K562 (cell line): ENCODE data around the gene ALPP. TPM values are rescaled to one million over a fixed set of nuclear protein-coding genes. Genes with fewer than 3 reads are reported as not detected.

ENCODE experiments used
- ATAC-seq: fragments of 200-7000 bp; cut with Tn5 transposase; 3 replicates; pipeline ENCODE4 v1.9.1; 2020; ENCODE audit warnings: moderate library complexity
- BruUV-seq: library from RNA; stranded (reverse); fragments of 400-500 nt; replicated peaks from 2 replicates; lab custom pipeline; 2021; lab: Mats Ljungman, UMichigan
- CTCF ChIA-PET: fragments of 300-600 bp; formaldehyde crosslinking; extraction: SDS; loops from one replicate; lab custom pipeline; 2021; ENCODE audit warnings: low intra/inter-chr PET ratio; lab: Yijun Ruan, JAX
- POLR2A ChIA-PET: fragments of 300-600, 350-650 bp; sonication (Branson Sonifier 250); formaldehyde crosslinking; extraction: SDS; loops from one replicate; lab custom pipeline; 2021; ENCODE audit warnings: antibody characterized with exemption, inconsistent platforms; lab: Yijun Ruan, JAX
- DNase-seq, 4 experiments: peaks; one replicate each; pipeline versions ENCODE4 v3.0.0 to v3.0.0-alpha.2; 2011 to 2018; ENCODE audit warnings: low spot score in 3 of 4, mixed read lengths in 3 of 4; ENCODE audit errors: extremely low read depth in 1 of 4
- FAIRE-seq: peaks from 2 replicates; lab custom pipeline; 2011; peaks lifted over from hg19 to GRCh38; lab: Jason Lieb, UNC
- H2AFZ ChIP-seq: 2 replicates; pipeline ENCODE4 v1.6.0; 2011; ENCODE audit warnings: low read depth, low read length, control low read depth, inconsistent platforms
- H3K27ac ChIP-seq: fragments of 200-600 bp; 3 replicates; pipeline ENCODE4 v1.8.0; 2011; ENCODE audit warnings: low read depth, mild to moderate bottlenecking, control low read depth, inconsistent platforms, low read length, moderate library complexity, mixed read lengths; ENCODE audit errors: extremely low read depth
- H3K27me3 ChIP-seq, 2 experiments: fragments of 300-600 bp in 1 of 2; 2 replicates in 1 of 2; 3 replicates in 1 of 2; pipeline versions ENCODE4 v1.6.0 to v1.8.0; 2011; ENCODE audit warnings: inconsistent platforms in 2 of 2, low read length in 2 of 2, mild to moderate bottlenecking in 1 of 2, mixed read lengths in 1 of 2, moderate library complexity in 1 of 2; ENCODE audit not compliant: control insufficient read depth in 2 of 2, insufficient read depth in 2 of 2
- H3K36me3 ChIP-seq: fragments of 300-600 bp; 3 replicates; pipeline ENCODE4 v1.8.0; 2011; ENCODE audit warnings: mild to moderate bottlenecking, low read length, inconsistent platforms; ENCODE audit not compliant: control insufficient read depth, insufficient read depth
- H3K4me1 ChIP-seq, 2 experiments: fragments of 200-600 bp in 1 of 2; replicated peaks in 1 of 2; 2 replicates in 1 of 2; 3 replicates in 1 of 2; pipeline versions ENCODE4 v1.5.1 to v1.8.0; 2011; ENCODE audit warnings: inconsistent platforms in 2 of 2, low read length in 2 of 2, mild to moderate bottlenecking in 1 of 2, mixed read lengths in 1 of 2, moderate library complexity in 1 of 2; ENCODE audit not compliant: control insufficient read depth in 2 of 2, insufficient read depth in 2 of 2
- H3K4me2 ChIP-seq: 2 replicates; pipeline ENCODE4 v1.6.1; 2011; ENCODE audit warnings: low read length, control low read depth, inconsistent platforms, mixed read lengths; ENCODE audit not compliant: insufficient read depth
- H3K4me3 ChIP-seq: fragments of 200-600 bp; sonication (generic), shearing (Covaris generic); 2 replicates; pipeline ENCODE4 v1.5.1; 2016; ENCODE audit warnings: control low read depth, inconsistent platforms
- H3K79me2 ChIP-seq: fragments of 200-600 bp; 3 replicates; pipeline ENCODE4 v1.8.0; 2011; ENCODE audit warnings: low read length, inconsistent platforms; ENCODE audit not compliant: control insufficient read depth, insufficient read depth
- H3K9ac ChIP-seq, 2 experiments: 2 replicates each; pipeline versions ENCODE4 v1.6.0 to v1.6.1; 2011; ENCODE audit warnings: low read depth in 2 of 2, low read length in 2 of 2, control low read depth in 1 of 2, inconsistent platforms in 1 of 2, mild to moderate bottlenecking in 1 of 2, mixed read lengths in 1 of 2; ENCODE audit not compliant: insufficient read depth in 1 of 2
- H3K9me1 ChIP-seq: one replicate; pipeline ENCODE4 v1.6.0; 2011; ENCODE audit warnings: inconsistent platforms, mild to moderate bottlenecking, low read length, moderate library complexity; ENCODE audit not compliant: control insufficient read depth, insufficient read depth
- H3K9me3 ChIP-seq: replicated peaks from 2 replicates; pipeline ENCODE4 v1.5.1; 2011; ENCODE audit warnings: low read depth, low read length, inconsistent platforms; ENCODE audit not compliant: control insufficient read depth, insufficient read depth
- H4K20me1 ChIP-seq: replicated peaks from 2 replicates; pipeline ENCODE4 v1.6.1; 2011; ENCODE audit warnings: low read length, inconsistent platforms, mixed read lengths; ENCODE audit not compliant: control insufficient read depth, insufficient read depth
- E2F6 ChIP-seq, 2 experiments: IDR thresholded peaks; 2 replicates each; pipeline ENCODE4 v1.6.1; 2011; ENCODE audit warnings: borderline replicate concordance in 1 of 2, control low read depth in 1 of 2, low read depth in 1 of 2, low read length in 1 of 2, mild to moderate bottlenecking in 1 of 2, mixed read lengths in 1 of 2, moderate library complexity in 1 of 2; ENCODE audit not compliant: insufficient read depth in 1 of 2, insufficient read length in 1 of 2, poor library complexity in 1 of 2, severe bottlenecking in 1 of 2; ENCODE audit errors: extremely low read depth in 1 of 2
- FOSL1 ChIP-seq: fragments of 200-800 bp; sonication (Bioruptor generic); conservative IDR thresholded peaks from 2 replicates; pipeline ENCODE4 v1.6.1; 2016; ENCODE audit warnings: missing genetic modification characterization, missing compliant biosample characterization
- WGBS: fragments of 100-300 bp; shearing (Covaris generic); methylation state at CpG from one replicate; pipeline ENCODE4 v1.1.6; 2016; ENCODE audit warnings: low coverage, mixed read lengths; ENCODE audit not compliant: insufficient coverage; ENCODE audit errors: missing lambda C conversion rate; 5-methylcytosine and 5-hydroxymethylcytosine counted together
- in situ Hi-C: fragments of 300-500 bp; cut with MboI; formaldehyde crosslinking; loops from 4 replicates; pipeline ENCODE4 v1.15.0; 2018; ENCODE audit warnings: inconsistent platforms, mixed read lengths
- intact Hi-C: fragments of 100-400 bp; cut with micrococcal nuclease; formaldehyde crosslinking; loops from 2 replicates; pipeline ENCODE4 v1.14.2; 2022
- polyA plus RNA-seq, 8 experiments: library from polyadenylated mRNA; depleted of rRNA in 4 of 8; stranded (reverse) in 5 of 8; unstranded in 3 of 8; fragments of >200 nt; fragmentation: Nextera tagmentation in 2 of 8; fragmentation: Illumina TruSeq in 1 of 8; extraction: Ambion mirVana in 2 of 8; extraction: Trizol in 1 of 8; gene quantifications; 2 replicates each; pipeline versions ENCODE4 v1.2.1 to v1.2.3, GENCODE V29; 2011 to 2014; ENCODE audit warnings: inconsistent platforms in 1 of 8, missing spikeins in 1 of 8
- total RNA-seq, 7 experiments: library from RNA; depleted of rRNA in 6 of 7; stranded (reverse); fragments of >200 nt in 6 of 7; fragmentation: Illumina TruSeq in 2 of 7; extraction: Trizol in 2 of 7; gene quantifications; 2 replicates each; pipeline versions ENCODE4 v1.2.1 to v1.2.3, GENCODE V29; 2011 to 2021; ENCODE audit warnings: low replicate concordance in 1 of 7
- TF ChIP-seq, protein P1 (sequence below): fragments of 450-650 bp; IDR thresholded peaks from 2 replicates; pipeline ENCODE4 v1.6.1; 2016; ENCODE audit warnings: low read depth

The ALPP gene
- total and polyA plus RNA-seq, 9 of the 15 experiments (the other 6 are each of a cell fraction or from before 2014, with no cell fraction given): 0.03 TPM; not detected in 8

GRCh38 chr2:232354069-232354468 is 24.5 kb upstream of the ALPP start (continued):
- TF ChIP-seq E2F6 (IDR thresholded peaks at IDR 0.05; ENCODE audit: borderline replicate concordance in 1 of 2, extremely low read depth in 1 of 2, insufficient read depth in 1 of 2, insufficient read length in 1 of 2, low read depth in 1 of 2, low read length in 1 of 2, poor library complexity in 1 of 2, severe bottlenecking in 1 of 2): no peak

GRCh38 chr2:232361646-232362045 is 16.9 kb upstream of the ALPP start:
- no peaks in the 10 kb centered on the region for H3K36me3 ChIP-seq
- BruUV-seq: no TSS peak
- peaks cover 0 to 6% of the 10 kb centered on the region in 2 experiments; a peak in 1 of 5 replicates for H3K4me1 ChIP-seq
- FAIRE-seq (no peak), ATAC-seq (no peak), DNase-seq (no peak)
- no peaks in the 10 kb centered on the region for H4K20me1 ChIP-seq
- WGBS: 4% methylated on average over 4 of the region's 5 CpGs
- in situ Hi-C loops: no loop called here
- CTCF ChIA-PET: no interaction called here
- H3K79me2 ChIP-seq: no peaks in the 10 kb centered on the region
- TF ChIP-seq, protein P1, sequence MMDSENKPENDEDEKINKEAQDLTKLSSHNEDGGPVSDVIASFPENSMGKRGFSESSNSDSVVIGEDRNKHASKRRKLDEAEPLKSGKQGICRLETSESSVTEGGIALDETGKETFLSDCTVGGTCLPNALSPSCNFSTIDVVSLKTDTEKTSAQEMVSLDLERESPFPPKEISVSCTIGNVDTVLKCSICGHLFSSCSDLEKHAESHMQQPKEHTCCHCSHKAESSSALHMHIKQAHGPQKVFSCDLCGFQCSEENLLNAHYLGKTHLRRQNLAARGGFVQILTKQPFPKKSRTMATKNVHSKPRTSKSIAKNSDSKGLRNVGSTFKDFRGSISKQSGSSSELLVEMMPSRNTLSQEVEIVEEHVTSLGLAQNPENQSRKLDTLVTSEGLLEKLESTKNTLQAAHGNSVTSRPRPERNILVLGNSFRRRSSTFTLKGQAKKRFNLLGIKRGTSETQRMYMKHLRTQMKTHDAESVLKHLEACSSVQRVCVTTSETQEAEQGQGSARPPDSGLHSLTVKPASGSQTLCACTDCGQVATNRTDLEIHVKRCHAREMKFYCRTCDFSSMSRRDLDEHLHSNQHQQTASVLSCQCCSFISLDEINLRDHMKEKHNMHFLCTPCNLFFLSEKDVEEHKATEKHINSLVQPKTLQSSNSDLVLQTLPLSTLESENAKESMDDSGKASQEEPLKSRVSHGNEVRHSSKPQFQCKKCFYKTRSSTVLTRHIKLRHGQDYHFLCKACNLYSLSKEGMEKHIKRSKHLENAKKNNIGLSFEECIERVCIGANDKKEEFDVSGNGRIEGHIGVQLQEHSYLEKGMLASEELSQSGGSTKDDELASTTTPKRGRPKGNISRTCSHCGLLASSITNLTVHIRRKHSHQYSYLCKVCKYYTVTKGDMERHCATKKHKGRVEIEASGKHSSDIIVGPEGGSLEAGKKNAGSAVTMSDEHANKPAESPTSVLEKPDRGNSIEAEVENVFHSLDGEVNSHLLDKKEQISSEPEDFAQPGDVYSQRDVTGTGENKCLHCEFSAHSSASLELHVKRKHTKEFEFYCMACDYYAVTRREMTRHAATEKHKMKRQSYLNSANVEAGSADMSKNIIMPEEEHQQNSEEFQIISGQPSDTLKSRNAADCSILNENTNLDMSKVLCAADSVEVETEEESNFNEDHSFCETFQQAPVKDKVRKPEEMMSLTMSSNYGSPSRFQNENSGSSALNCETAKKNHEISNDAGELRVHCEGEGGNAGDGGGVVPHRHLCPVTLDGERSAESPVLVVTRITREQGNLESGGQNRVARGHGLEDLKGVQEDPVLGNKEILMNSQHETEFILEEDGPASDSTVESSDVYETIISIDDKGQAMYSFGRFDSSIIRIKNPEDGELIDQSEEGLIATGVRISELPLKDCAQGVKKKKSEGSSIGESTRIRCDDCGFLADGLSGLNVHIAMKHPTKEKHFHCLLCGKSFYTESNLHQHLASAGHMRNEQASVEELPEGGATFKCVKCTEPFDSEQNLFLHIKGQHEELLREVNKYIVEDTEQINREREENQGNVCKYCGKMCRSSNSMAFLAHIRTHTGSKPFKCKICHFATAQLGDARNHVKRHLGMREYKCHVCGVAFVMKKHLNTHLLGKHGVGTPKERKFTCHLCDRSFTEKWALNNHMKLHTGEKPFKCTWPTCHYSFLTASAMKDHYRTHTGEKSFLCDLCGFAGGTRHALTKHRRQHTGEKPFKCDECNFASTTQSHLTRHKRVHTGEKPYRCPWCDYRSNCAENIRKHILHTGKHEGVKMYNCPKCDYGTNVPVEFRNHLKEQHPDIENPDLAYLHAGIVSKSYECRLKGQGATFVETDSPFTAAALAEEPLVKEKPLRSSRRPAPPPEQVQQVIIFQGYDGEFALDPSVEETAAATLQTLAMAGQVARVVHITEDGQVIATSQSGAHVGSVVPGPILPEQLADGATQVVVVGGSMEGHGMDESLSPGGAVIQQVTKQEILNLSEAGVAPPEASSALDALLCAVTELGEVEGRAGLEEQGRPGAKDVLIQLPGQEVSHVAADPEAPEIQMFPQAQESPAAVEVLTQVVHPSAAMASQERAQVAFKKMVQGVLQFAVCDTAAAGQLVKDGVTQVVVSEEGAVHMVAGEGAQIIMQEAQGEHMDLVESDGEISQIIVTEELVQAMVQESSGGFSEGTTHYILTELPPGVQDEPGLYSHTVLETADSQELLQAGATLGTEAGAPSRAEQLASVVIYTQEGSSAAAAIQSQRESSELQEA: peak; percentile 67; the same call in 1 of the 2 replicates
- no peak for TF ChIP-seq FOSL1
- no peak overlapping the region for H3K27ac ChIP-seq
- H3K9ac ChIP-seq: no peak overlapping the region
- POLR2A ChIA-PET: no interaction called here
- intact Hi-C loops: no loop called here
- no peak overlapping the region for H2AFZ ChIP-seq
- no peaks in the 10 kb centered on the region for H3K27me3 ChIP-seq
- no peaks in the 10 kb centered on the region for H3K9me3 ChIP-seq
- no peak overlapping the region for H3K4me2 ChIP-seq
- H3K4me3 ChIP-seq: no peak overlapping the region
- H3K9me1 ChIP-seq: no peaks in the 10 kb centered on the region
